IPS-20b (cell line): ENCODE measurements around the gene INVS.

Experiments used
- H3K27ac ChIP-seq: one replicate; pipeline ENCODE4 v1.5.1; 2013; ENCODE audit warnings: low read length
- H3K27me3 ChIP-seq: 2 replicates; pipeline ENCODE4 v1.6.1; 2013; ENCODE audit warnings: mild to moderate bottlenecking, low read length, inconsistent platforms; ENCODE audit not compliant: insufficient read depth
- H3K36me3 ChIP-seq: 2 replicates; pipeline ENCODE4 v1.6.1; 2013; ENCODE audit warnings: low read depth, mild to moderate bottlenecking, inconsistent platforms, low read length, moderate library complexity; ENCODE audit not compliant: insufficient read depth
- H3K4me1 ChIP-seq: 2 replicates; pipeline ENCODE4 v1.6.1; 2013; ENCODE audit warnings: mild to moderate bottlenecking, control low read depth, inconsistent platforms, low read length, moderate library complexity; ENCODE audit not compliant: insufficient read depth
- H3K4me3 ChIP-seq: 2 replicates; pipeline ENCODE4 v1.5.1; 2013; ENCODE audit warnings: mild to moderate bottlenecking, low read length, inconsistent platforms
- H3K9ac ChIP-seq: 2 replicates; pipeline ENCODE4 v1.6.1; 2013; ENCODE audit warnings: low read depth, mild to moderate bottlenecking, inconsistent platforms, low read length, moderate library complexity
- H3K9me3 ChIP-seq: 2 replicates; pipeline ENCODE4 v1.6.1; 2013; ENCODE audit warnings: mild to moderate bottlenecking, low read depth, low read length, inconsistent platforms; ENCODE audit not compliant: insufficient read depth

The INVS gene

GRCh38 chr9:100206899-100207298 lies 107.9 kb downstream of the INVS start:
- Histone ChIP-seq H3K27me3 (no peaks in the 10 kb centered on the region), H3K36me3 (no peaks in the 10 kb centered on the region), H3K9me3 (no peaks in the 10 kb centered on the region), H3K27ac (no peak overlapping the region), H3K4me1 (no peaks in the 10 kb centered on the region; the same call in 1 of the 2 replicates), H3K9ac (no peak overlapping the region), H3K4me3 (no peak overlapping the region)

GRCh38 chr9:100208673-100209072 lies 109.6 kb downstream of the INVS start:
- Histone ChIP-seq H3K36me3 (no peaks in the 10 kb centered on the region), H3K4me1 (no peaks in the 10 kb centered on the region; the same call in 1 of the 2 replicates), H3K4me3 (no peak overlapping the region), H3K27ac (no peak overlapping the region), H3K9ac (no peak overlapping the region), H3K27me3 (no peaks in the 10 kb centered on the region), H3K9me3 (no peaks in the 10 kb centered on the region)

DNA sequence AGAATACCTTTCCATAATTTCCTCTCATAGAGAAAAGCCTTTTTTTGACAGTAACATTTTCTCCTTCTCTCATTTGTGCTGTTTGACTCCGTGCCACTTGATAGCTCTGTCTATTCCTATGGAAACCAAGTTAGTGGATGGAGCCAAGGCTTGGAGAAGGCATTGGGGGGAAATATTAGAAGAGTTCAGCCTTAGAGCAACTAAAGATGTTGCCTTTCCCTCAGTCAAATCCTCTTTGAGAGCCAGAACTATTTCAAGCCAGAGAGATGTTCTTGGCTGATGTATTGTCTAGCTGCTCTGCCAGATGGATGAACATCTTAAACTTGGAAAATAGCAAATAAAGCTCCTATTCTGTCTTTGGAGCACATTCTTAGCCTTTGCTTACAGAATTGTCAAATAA lies 112.4 kb downstream of the INVS start:
- Histone ChIP-seq H3K36me3 (no peaks in the 10 kb centered on the region), H3K27me3 (no peaks in the 10 kb centered on the region), H3K27ac (no peak overlapping the region), H3K9ac (no peak overlapping the region), H3K4me1 (no peaks in the 10 kb centered on the region), H3K9me3 (no peaks in the 10 kb centered on the region), H3K4me3 (no peak overlapping the region)

GRCh38 chr9:100213730-100214477 lies 114.9 kb downstream of the INVS start:
- Histone ChIP-seq H3K27me3 (no peaks in the 10 kb centered on the region), H3K9ac (no peak overlapping the region), H3K9me3 (no peaks in the 10 kb centered on the region), H3K4me3 (no peak overlapping the region), H3K4me1 (no peaks in the 10 kb centered on the region), H3K36me3 (no peaks in the 10 kb centered on the region), H3K27ac (no peak overlapping the region)

GRCh38 chr9:100216178-100216787 lies 117.2 kb downstream of the INVS start:
- Histone ChIP-seq H3K4me3 (no peak overlapping the region), H3K27me3 (no peaks in the 10 kb centered on the region), H3K27ac (no peak overlapping the region), H3K9me3 (no peaks in the 10 kb centered on the region), H3K4me1 (no peaks in the 10 kb centered on the region), H3K36me3 (no peaks in the 10 kb centered on the region), H3K9ac (no peak overlapping the region)

DNA sequence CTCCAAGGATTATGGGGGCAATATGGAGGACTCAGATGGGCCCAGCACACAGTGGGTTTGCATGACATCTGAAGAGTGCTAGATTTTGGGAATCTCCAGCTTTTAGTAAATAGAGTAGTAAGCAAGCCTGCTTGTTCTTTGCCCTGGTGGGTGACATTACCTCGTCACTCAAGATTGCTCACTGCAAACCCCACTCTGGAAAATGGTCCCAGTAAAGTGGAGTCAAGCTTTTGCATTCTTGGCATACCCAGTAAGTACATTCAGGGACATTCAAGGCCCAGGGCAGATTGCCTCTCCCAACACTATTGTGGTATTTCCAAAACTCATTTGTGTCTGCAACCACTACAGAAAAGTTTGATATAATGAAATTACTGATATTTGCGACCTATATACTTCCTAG lies 118.5 kb downstream of the INVS start:
- H3K27ac ChIP-seq: no peak overlapping the region
- H3K4me3 ChIP-seq: no peak overlapping the region
- no peak overlapping the region for H3K9ac ChIP-seq
- H3K36me3 ChIP-seq: no peaks in the 10 kb centered on the region
- no peaks in the 10 kb centered on the region for H3K27me3 ChIP-seq
- no peaks in the 10 kb centered on the region for H3K9me3 ChIP-seq
- no peaks in the 10 kb centered on the region for H3K4me1 ChIP-seq

DNA sequence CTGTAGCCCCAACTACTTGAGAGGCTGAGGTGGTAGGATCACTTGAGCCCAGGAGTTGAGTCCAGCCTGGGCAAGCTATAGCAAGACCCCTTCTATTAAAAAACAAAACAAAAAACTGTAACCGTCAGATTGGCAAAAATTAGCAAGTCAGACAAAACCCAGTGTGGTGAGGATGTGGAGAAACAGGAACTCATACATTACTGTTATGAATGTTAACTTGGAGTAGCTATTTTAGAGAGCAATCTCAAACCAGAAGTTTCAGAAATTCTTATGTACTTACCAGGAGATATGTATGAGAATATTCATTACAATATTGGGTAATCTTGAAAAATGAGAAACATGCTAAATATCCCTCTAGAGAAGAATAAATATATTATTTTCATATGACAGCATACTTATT lies 120.3 kb downstream of the INVS start:
- no peak overlapping the region for H3K27ac ChIP-seq
- no peaks in the 10 kb centered on the region for H3K9me3 ChIP-seq

DNA sequence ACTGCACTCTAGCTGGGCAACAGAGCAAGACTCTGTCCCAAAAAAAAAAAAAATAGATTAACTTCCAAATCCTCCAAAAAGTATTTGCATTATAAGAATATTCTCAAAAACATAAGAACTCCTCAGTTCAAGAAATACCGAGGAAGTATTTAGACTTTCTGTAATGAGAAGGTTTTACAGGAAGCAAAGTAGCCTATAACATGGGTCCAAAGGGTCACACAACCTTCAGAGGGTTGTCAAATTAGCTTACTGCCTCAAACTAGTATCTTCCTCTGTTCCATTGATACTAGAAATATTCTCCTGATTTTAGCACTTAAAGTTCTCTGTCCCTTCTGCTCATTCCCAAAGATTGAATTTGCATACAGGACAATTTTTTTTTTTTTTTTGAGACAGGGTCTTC lies 121.9 kb downstream of the INVS start:
- no peaks in the 10 kb centered on the region for H3K9me3 ChIP-seq
- no peaks in the 10 kb centered on the region for H3K4me1 ChIP-seq
- no peaks in the 10 kb centered on the region for H3K36me3 ChIP-seq
- no peak overlapping the region for H3K4me3 ChIP-seq
- H3K27me3 ChIP-seq: no peaks in the 10 kb centered on the region
- H3K9ac ChIP-seq: no peak overlapping the region
- H3K27ac ChIP-seq: no peak overlapping the region

More for the DNA sequence above, 120.3 kb downstream of the INVS start:
- H3K4me1 ChIP-seq: no peaks in the 10 kb centered on the region
- no peaks in the 10 kb centered on the region for H3K27me3 ChIP-seq
- H3K36me3 ChIP-seq: no peaks in the 10 kb centered on the region
- H3K9ac ChIP-seq: no peak overlapping the region
- H3K4me3 ChIP-seq: no peak overlapping the region

DNA sequence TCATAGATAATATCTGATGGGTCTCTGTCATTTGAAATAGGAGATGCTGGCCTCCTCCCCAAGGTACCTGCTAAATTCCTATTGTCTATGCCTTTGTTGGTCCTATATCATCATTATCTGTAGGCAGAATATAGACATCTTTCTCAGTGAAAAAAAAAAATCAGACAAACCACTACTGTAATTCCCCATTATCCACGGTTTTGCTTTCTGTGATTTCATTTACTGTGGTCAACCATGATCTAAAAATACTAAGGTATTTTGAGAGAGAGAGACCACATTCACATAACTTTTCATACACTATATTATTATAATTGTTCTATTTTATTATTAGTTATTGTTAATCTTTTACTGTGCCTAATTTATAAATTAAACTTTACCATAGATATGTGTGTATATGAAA lies 122.5 kb downstream of the INVS start:
- H3K9me3 ChIP-seq: no peaks in the 10 kb centered on the region
- no peaks in the 10 kb centered on the region for H3K4me1 ChIP-seq
- H3K27ac ChIP-seq: no peak overlapping the region
- no peak overlapping the region for H3K4me3 ChIP-seq
- no peak overlapping the region for H3K9ac ChIP-seq
- no peaks in the 10 kb centered on the region for H3K27me3 ChIP-seq
- H3K36me3 ChIP-seq: no peaks in the 10 kb centered on the region

DNA sequence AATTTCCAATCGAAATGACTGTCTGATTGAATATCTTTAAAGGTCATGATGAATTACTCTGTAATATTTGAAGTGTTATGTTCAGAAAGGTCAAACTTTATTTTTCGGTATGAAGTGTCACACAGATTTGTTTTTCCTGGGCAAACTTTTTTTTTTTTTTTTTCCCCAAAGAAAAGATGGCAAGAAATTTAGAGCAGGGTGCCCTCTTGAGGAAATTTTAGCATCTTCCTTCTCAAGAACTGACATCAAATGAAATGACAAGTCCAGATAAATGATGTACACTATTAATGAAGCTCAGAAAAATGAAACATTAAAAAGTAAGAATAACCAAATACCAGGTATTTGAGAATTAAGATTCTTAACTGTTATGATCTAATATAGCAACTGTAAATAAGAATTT lies 123.6 kb downstream of the INVS start:
- H3K4me1 ChIP-seq: no peaks in the 10 kb centered on the region
- no peak overlapping the region for H3K4me3 ChIP-seq
- no peak overlapping the region for H3K27ac ChIP-seq
- no peaks in the 10 kb centered on the region for H3K36me3 ChIP-seq
- no peaks in the 10 kb centered on the region for H3K9me3 ChIP-seq
- no peak overlapping the region for H3K9ac ChIP-seq
- no peaks in the 10 kb centered on the region for H3K27me3 ChIP-seq

DNA sequence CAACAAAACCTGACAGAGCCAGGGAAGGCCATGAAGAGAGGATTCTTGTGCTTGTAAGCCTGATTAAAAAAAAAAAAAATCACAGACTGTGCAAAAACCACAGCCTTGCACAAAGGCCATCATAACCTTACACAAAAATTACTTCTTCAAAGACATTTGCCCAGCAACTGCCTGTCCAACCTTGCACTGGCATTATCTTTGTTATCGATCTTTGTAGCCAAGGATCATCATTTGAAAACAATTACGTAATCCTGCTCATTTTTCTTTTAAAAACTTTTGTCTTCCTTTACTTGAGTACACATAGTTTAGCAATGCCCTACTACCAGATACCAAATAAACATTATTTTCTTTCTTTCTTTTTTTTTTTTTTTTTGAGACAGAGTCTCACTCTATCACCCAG lies 128.6 kb downstream of the INVS start:
- Histone ChIP-seq H3K27me3 (no peaks in the 10 kb centered on the region), H3K27ac (no peak overlapping the region), H3K4me3 (no peak overlapping the region), H3K4me1 (no peaks in the 10 kb centered on the region), H3K9me3 (no peaks in the 10 kb centered on the region), H3K36me3 (no peaks in the 10 kb centered on the region), H3K9ac (no peak overlapping the region)

DNA sequence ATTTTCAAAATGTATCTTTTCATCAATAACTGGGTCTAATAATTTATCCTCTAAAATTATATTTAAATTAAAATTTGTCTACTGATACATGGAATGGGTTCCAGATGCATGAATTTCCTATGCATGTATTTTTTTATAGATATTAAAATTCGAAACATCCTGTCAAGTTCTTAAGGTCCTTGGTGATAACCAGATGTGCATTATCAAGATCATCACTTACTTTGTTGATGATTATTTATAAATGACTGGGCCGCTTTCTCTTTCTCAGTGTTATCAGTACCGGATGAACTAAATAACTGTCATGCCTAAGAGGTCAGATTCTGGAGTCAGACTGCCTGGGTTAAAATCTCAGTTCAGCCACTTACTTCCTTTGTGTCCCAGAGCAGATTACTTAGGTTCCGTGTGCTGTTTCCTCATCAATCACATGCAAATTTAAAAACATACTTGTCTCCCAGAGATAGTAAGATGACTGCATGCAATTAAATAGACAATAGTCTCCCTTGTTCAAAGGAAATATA lies 129.4 kb downstream of the INVS start:
- Histone ChIP-seq H3K4me1 (no peaks in the 10 kb centered on the region), H3K27me3 (no peaks in the 10 kb centered on the region), H3K27ac (no peak overlapping the region), H3K9ac (no peak overlapping the region), H3K36me3 (no peaks in the 10 kb centered on the region), H3K4me3 (no peak overlapping the region), H3K9me3 (no peaks in the 10 kb centered on the region)
